ENCODE data around the gene ABCF2. TPM values are rescaled to one million over a fixed set of nuclear protein-coding genes. Genes with fewer than 3 reads are reported as not detected.
A peak's percentile ranks its signal among the peaks of the same experiment; 100 is the strongest.

ABCF2 gene
- total RNA-seq, 1 experiment from 2014 or later = 47.9 TPM

- DNase-seq (ENCODE audit: low read depth) = peak; percentile 51
- in situ Hi-C loops (cut with HindIII; ENCODE audit: low pct_unique_long_range_greater_than_20kb, low sequenced_read_pairs) = no loop called here
Measured at GRCh38 chr7:151168003-151168786, 58.8 kb downstream of the ABCF2 start.

- in situ Hi-C loops (cut with HindIII; ENCODE audit: low pct_unique_long_range_greater_than_20kb, low sequenced_read_pairs) = no loop called here
Measured at GRCh38 chr7:151167197-151167961, 59.6 kb downstream of the ABCF2 start, which contains the start of gene GBX1. GBX1 (minus strand) TSS chr7:151167694; CDS start chr7:151167548, 146 bp downstream.

DNA sequence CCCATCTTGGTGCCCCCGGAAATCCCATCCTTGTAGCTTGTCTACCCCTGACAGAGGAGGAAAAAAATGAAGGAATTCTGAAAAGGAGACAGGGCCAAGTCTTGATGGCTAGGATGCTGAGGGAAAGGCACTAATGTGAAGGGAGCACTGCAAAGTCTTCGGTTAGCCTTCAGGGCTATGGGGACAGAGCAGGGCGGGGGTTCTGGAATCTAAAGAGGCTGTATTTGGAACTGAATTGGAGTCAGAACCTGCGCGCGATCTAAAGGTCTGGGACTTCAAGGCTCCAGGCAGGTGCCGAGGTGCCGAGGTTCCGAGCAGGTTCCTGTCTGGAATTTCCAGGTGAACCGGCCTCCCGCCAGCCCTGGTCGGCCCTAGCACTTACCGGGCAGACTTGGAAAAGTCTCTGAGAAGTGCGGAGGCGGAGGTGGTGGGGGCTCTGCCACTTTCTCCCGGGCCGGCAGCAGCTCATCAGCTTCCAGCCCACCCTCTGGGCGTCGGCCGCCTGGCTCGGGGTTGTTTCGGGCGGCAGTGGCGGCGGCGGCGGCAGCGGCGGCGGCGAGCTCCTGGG, 60.3 kb downstream of the ABCF2 start:
- in situ Hi-C loops (cut with HindIII; ENCODE audit: low pct_unique_long_range_greater_than_20kb, low sequenced_read_pairs) = no loop called here
- no peak for DNase-seq (ENCODE audit: low read depth)

More at GRCh38 chr7:151167197-151167961, 59.6 kb downstream of the ABCF2 start, which contains the start of gene GBX1:
- DNase-seq (ENCODE audit: low read depth) = peak; percentile 49

Other genes with a start within 250 kb of the ABCF2 start
- gene KCNH2, start 248.9 kb downstream of the ABCF2 start, total RNA-seq (2014; rRNA removed; shearing (Covaris generic); ENCODE audit: low replicate concordance) = 8.4 and 9.1 TPM in 2 replicates
- gene NOS3, start 236.2 kb downstream of the ABCF2 start, total RNA-seq (2014; rRNA removed; shearing (Covaris generic); ENCODE audit: low replicate concordance) = 2.9 and 12.0 TPM in 2 replicates
- 0.68 TPM in 1 of 2 replicates, not detected in the other for gene ATG9B, start 202.7 kb downstream of the ABCF2 start, total RNA-seq (2014; rRNA removed; shearing (Covaris generic); ENCODE audit: low replicate concordance)
- gene ABCB8, start 198.8 kb downstream of the ABCF2 start, total RNA-seq (2014; rRNA removed; shearing (Covaris generic); ENCODE audit: low replicate concordance) = 19.6 and 31.5 TPM in 2 replicates
- 0.84 and 1.6 TPM in 2 replicates for gene ASIC3, start 178.7 kb downstream of the ABCF2 start, total RNA-seq (2014; rRNA removed; shearing (Covaris generic); ENCODE audit: low replicate concordance)
- gene CDK5, start 169.3 kb downstream of the ABCF2 start, total RNA-seq (2014; rRNA removed; shearing (Covaris generic); ENCODE audit: low replicate concordance) = 30.1 and 37.2 TPM in 2 replicates
- gene SLC4A2, start 167.6 kb downstream of the ABCF2 start, total RNA-seq (2014; rRNA removed; shearing (Covaris generic); ENCODE audit: low replicate concordance) = 237 and 345 TPM in 2 replicates
- 126 and 140 TPM in 2 replicates for gene FASTK, start 146.4 kb downstream of the ABCF2 start, total RNA-seq (2014; rRNA removed; shearing (Covaris generic); ENCODE audit: low replicate concordance)
- gene TMUB1, start 143.7 kb downstream of the ABCF2 start, total RNA-seq (2014; rRNA removed; shearing (Covaris generic); ENCODE audit: low replicate concordance) = 63.7 and 67.2 TPM in 2 replicates
- gene AGAP3, start 140.7 kb downstream of the ABCF2 start, total RNA-seq (2014; rRNA removed; shearing (Covaris generic); ENCODE audit: low replicate concordance) = 32.6 and 33.8 TPM in 2 replicates
- not detected in 2 replicates for gene GBX1, start 59.5 kb downstream of the ABCF2 start, total RNA-seq (2014; rRNA removed; shearing (Covaris generic); ENCODE audit: low replicate concordance)
- not detected in 2 replicates for gene ASB10, start 40.0 kb downstream of the ABCF2 start, total RNA-seq (2014; rRNA removed; shearing (Covaris generic); ENCODE audit: low replicate concordance)
- gene H2BK1, start 16.7 kb downstream of the ABCF2 start, total RNA-seq (2014; rRNA removed; shearing (Covaris generic); ENCODE audit: low replicate concordance) = not detected in 2 replicates
- gene CHPF2, start 5.3 kb upstream of the ABCF2 start, total RNA-seq (2014; rRNA removed; shearing (Covaris generic); ENCODE audit: low replicate concordance) = 27.5 and 38.2 TPM in 2 replicates
- 12.4 and 13.1 TPM in 2 replicates for gene SMARCD3, start 21.5 kb upstream of the ABCF2 start, total RNA-seq (2014; rRNA removed; shearing (Covaris generic); ENCODE audit: low replicate concordance)
- gene NUB1, start 114.6 kb upstream of the ABCF2 start, total RNA-seq (2014; rRNA removed; shearing (Covaris generic); ENCODE audit: low replicate concordance) = 33.4 and 34.6 TPM in 2 replicates
- not detected in 2 replicates for gene WDR86, start 182.8 kb upstream of the ABCF2 start, total RNA-seq (2014; rRNA removed; shearing (Covaris generic); ENCODE audit: low replicate concordance)
- gene CRYGN, start 212.9 kb upstream of the ABCF2 start, total RNA-seq (2014; rRNA removed; shearing (Covaris generic); ENCODE audit: low replicate concordance) = not detected in 2 replicates

All from Caki2 (cell line).